Measurements from ENCODE around the gene TP53BP2. TPM values are rescaled to one million over a fixed set of nuclear protein-coding genes. Genes with fewer than 3 reads are reported as not detected.
"Not testable (repeated sequence)": the region's sequence is repeated elsewhere in the genome, so short reads cannot be mapped to it uniquely, and the experiment has no call there.

The TP53BP2 gene
- total RNA-seq, 1 experiment from 2014 or later: 56.1 TPM

DNA sequence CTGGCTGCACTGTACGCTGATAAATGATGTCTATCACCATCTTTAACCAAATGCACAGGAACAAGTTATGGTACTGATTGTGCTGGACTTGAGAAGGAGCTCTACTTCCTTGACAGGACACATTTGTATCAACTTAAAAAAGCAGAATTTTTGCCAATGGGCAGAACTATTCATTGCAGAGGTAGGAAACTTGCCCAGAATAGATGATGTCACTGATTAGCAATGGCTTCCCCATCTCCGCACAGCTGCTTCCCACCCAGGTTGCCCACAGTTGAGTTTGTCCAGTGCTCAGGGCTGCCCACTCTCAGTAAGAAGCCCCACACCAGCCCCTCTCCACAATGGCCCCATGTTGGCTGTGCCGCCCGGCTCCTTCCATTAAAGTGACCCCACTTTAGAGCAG, 100.0 kb downstream of the TP53BP2 start:
- DNase-seq (ENCODE audit: low spot score): no peak

DNA sequence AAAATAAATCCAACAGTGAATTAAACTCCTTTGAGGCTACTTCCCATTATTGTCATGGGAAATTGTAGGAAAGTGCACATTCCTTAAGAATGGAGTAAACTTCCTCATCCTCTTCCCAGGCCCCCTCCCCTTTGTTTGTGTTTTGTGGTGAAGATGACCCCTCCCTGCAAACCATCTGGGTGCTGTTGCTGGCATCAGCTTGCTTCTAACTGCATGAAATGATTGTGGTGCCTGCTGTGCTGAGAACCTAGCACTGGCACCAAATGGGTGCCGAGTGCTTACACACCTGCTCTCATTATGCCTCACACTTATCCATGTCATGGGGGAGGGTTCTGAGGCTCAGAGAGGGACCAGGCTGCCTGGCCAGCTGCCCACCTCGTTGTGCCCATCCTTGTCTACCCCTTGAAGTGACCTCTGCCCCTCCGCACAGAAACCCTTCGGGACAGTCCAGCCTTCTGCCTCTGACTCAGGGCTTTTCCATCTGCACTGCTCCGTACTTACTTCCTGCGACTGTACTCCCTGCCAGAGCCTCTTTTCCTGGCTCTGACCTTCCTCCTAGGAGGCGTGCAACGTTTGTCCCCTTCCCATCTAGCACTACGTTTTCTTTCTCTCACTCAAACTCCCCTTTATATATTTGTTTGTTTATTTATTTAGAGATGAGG, 102.8 kb downstream of the TP53BP2 start:
- no peak for DNase-seq (ENCODE audit: low spot score)

DNA sequence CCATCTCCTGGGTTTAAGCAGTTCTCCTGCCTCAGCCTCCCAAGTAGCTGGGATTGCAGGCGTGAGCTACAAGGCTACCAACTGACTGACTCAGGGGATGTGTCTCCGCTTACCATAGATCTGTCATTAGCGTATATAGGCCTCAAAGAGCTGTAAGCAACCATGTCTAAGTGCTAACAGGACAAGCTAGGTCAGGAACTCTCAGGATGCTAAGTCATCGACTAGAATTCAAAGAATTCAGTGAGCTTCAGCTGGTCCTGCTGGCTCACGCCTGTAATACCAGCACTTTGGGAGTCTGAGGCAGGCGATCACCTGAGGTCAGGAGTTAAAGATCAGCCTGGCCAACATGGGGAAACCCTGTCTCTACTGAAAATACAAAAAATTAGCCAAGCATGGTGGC, 103.9 kb downstream of the TP53BP2 start:
- no peak for DNase-seq (ENCODE audit: low spot score)

DNA sequence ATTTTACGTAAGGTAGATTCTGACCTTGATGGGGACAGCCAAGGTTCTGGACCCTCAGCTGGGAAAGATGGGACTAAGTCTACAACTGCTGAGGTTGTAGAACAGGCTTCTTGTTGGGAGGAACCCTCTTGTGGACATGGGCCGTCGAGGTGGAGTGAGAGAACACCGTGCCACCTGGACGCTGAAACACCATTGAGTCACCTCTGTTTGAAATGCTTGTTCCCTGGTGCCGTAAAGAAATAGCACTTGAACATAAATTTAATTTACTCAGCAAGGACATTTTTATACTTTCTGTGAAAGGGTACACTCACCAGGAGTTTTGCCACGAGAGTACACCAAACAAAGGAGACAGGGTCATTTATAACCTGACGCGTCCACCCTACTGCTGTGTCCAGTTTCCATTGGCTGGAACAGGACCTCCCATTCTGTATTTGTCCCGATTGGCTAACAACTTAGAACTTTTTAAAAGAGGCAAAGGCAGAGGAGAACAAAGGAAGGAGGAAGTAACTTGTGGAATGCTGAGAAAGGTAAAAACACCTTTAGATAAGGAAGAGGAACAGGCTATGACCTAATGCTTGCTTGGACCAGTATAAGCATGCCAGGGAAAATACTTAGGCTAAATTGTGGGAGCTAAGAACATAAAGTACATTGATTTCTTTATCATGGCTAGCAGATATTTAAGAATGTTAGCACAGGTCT, 105.6 kb downstream of the TP53BP2 start:
- not testable (repeated sequence) for DNase-seq (ENCODE audit: low spot score)

DNA sequence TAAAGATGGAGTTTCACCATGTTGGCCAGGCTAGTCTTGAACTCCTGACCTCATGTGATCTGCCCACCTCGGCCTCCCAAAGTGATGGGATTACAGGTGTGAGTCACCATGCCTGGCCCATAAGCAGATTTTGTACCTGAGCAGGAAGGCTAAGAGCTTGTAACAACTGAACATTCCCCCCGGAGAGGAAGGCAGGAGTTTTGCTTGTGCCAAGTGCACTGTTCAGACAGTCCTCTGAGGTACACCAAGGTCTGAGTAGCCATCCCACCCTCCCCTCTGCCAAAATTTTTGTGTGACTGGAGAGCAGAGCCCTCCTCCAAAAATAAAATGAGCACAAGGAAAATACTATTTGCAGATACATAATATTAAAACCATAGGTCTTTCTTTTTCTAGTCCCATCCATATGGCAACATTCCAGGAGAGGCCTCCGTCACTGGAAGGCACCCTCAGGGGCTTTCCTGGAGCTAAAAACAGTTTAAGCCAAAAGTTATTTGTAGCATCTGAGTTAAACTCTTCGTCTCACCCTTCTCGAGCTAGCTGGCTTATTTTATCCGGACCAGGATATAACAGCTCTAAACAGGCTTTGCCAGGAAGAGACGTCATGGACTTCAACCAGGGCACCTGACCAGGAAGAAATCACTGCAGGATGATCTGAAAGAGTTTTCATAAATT, 106.2 kb downstream of the TP53BP2 start:
- DNase-seq (ENCODE audit: low spot score): no peak

DNA sequence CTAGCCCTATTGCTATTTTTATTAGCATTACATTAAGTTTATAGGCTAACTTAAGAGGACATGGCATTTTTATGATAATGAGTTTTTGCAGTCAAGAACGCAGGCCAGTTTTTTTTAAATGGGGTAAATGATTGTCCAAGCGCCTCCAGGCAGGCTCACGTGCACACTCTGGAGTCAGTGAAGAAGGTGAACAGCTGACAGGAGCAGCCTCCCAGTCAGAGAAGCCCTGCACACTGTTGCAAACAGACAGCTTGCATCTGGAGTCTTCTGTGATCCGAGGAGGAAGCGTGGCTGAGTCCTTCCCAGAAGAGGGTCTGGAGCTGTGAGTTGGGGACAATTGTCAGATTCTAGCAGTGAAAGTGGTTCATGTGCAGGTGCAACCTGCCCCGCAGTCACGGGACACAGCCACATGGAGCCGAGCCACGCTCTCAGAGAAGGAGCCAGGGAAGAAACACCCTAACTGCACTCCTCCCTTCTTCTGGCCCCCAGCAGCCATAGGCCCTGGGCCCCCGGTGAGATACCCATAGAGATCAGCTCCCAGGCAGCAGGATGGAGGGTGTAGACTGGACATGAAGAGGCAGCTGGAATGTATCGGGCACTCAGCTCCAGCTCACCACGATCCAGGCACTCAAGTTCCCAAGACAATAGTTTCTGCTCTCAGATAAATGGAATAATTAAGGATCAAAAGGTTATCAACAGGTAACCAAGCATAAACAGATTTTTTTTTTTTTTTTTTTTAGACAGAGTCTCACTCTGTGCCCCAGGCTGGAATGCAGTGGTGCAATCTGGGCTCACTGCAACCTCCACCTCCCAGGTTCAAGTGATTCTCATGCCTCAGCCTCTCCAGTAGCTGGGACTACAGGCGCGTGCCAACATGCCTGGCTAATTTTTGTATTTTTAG, 107.0 kb downstream of the TP53BP2 start:
- no peak for DNase-seq (ENCODE audit: low spot score)

DNA sequence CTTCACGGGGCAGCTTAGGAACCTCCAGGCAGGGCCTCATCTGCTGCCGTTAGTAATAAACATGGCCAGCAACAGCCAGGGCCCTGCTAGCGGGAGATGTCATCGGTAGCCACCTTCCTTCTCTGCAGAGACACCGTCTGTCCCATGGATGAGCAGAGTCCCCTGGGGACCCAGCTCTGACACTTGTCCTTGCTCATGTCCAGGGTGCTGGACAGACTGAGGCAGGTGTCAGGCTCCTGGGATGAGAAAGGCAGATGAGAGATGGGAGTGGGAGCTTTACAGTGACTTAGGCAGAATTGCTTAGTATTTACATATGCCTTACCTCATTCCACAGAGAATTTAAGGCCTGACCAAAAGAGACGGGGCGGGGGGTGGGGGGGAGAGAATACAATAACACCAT, 108.4 kb downstream of the TP53BP2 start:
- no peak for DNase-seq (ENCODE audit: low spot score)

DNA sequence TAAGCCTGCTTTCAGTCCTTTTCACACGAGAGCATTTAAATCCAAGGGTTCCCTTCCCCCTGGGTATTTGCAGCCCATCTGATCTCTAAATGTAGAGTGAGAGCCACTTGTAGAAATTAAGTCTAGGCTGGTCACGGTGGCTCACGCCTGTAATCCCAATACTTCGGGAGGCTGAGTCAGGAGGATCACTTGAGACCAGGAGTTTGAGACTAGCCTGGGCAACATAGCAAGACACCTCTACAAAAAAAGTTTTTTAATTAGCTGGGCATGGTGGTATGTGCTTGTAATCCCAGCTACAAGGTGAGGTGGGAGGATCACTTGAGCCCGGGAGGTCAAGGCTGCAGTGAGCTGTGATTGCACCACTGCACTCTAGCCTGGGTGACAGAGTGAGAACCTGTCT, 109.1 kb downstream of the TP53BP2 start:
- not testable (repeated sequence) for DNase-seq (ENCODE audit: low spot score)

DNA sequence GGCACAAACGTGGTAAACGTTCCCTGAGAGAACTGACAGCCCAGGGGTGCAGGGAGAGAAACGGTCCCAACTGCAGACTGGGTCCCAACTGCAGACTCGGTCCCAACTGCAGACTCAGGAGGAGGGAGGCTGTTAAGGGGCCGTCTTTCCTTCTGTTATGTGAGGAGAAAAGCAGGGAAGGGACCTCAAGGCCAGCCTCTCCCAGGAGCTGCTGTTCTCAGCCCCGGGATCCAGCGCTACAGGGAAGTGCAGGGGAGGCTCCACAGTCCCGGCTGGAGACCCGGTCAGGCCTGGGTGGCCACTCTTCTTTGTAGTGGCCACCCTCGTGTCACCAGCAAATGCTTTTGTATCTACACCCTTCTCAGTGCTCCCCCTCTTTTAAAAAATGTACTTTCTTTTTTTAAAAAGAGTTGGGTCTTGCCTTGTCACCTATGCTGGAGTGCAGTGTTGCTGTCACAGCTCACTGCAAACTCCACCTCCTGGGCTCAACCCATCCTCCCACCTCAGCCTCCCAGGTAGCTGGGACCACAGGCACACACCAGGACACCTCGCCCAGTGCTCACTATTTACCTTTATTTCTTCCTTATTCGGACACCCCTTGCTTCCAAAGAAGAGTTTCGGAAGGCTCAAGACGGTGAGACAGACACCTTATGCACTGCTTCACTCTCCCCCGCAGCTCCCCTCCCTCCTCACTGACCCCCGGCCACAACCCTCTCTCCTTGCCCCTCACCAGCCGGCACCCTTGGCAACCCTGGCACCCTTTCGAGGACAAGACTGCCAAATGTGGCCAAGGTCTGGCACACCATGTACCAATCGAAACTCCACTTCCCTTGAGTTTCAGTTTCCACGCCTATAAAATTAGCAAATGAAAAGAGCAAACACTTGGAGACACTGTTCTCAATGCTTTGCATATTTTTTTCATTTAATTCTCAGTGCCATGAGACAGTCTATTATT, 111.6 kb downstream of the TP53BP2 start:
- no peak for DNase-seq (ENCODE audit: low spot score)

DNA sequence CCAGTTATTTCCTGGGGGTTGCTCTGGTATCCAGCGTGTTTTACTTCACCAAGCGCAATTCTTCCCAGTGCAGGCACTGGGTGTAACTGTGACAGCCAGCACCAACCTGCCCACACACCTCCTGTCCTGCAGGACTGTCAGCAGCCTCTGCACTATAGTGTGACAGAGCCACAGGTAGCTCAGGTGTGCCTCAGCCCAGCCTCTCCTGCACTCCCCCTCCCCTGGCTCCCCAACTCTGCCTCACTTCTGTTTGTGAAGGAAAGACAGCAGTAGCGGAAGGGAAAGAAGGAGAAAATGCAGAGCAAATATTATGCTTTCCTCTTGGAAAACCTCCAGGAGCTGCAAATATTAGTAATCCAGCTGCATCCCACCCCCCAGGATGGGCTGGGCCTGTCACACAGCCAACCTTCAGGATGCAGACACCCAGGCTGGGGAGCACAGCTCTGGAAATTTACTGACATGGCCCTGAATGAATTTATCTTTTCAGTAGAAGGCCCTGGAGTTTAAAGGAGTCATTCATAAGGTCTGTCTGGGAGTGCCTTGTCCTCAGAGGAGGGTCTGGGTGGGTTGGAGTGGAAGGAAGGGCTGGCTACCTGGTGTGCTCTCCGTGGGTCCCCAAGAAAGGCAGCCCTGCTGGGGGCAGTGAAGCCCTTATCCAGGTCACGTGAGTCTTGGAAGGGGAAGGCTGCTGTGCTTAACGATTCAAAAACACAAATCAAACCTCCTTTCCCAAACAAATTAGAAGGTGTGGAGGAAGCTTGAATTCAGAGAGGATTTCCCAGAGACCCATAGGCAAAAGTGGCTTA, 112.6 kb downstream of the TP53BP2 start:
- DNase-seq (ENCODE audit: low spot score): no peak

DNA sequence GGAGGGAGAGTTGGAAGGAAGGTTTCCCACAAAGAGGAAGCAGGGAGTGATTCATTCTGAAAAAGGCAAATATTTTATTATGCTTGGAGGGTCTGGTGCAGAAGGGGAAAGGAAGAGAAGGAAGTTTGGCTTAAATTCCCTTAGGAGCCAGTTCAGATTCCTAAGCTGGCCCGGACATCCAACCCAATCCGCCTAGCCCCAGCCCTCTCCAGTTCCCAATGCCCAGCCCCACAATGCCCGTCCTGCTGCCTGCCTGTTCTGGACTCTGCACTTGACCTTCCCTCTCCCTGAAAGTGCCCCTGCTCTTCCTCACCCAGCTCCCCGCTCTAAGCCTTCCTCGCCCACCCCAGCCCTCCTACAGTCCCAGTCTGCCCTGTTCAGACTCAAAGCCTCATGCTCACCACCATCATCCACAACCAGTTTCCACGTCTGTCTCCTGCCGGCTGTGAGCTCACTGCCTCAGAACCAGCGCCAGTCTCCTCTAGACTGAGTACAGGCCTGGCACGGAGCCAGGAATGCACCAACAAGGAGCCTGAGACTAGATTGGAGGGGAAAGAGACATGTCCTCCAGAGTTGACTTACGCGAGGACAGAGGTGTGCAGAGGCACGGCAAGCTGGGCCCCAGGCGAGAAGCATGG, 114.5 kb downstream of the TP53BP2 start:
- no peak for DNase-seq (ENCODE audit: low spot score)

DNA sequence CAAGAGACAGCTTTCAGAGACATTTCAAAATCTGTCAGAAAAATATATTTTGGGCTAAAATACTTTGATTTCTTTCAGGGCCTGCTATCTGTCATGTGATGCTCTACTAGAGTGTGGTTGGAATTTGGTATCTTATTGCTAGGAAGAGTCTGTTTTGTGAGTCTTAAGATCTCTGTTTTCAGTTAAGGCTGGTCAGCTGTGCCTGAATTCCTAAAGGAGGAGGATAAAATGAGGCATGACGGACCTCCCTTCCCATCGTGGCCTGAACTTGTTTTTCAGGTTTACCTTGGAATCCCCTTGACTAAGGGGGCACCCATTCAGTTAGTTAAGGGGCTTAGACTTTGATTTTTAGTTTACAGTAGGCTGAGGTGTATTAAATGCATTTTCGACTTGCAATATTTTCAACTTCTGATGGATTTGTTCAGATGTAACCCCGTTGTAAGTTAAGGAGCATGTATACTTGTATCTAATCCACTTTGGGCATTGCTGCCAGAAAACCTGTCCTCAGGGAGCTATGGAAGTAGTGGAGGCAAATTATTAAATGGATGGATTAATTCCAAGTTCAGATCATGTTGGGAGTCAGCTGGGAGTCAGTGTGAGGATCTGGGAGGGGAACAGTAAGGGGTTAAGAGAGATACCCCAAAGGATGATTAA, 115.1 kb downstream of the TP53BP2 start:
- DNase-seq (ENCODE audit: low spot score): no peak

DNA sequence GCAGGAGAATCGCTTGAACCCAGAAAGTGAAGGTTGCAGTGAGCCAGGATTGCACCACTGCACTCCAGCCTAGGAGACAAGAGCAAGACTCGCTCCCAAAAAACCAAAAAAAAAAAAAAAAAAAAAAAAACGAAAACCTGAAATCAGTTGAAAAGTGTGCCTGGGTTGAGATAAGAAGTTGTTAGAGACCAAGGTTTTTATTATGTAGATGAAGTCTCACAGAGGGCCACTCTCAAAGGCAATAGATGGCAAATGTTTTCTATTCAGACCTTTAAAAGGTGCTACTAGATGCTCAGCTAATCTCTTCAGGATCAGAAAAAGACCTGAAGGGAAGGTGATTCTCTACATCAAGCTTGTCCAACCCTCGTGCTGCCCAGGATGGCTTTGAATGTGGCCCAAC, 115.8 kb downstream of the TP53BP2 start:
- no peak for DNase-seq (ENCODE audit: low spot score)

Other genes starting within 250 kb of the TP53BP2 start
- gene CAPN8, start 180.2 kb downstream of the TP53BP2 start, total RNA-seq (2014; rRNA removed; shearing (Covaris generic)): 50.6 and 71.9 TPM in 2 replicates
- 101 and 121 TPM in 2 replicates for gene CAPN2, start 133.4 kb downstream of the TP53BP2 start, total RNA-seq (2014; rRNA removed; shearing (Covaris generic))